H1 (cell line): ENCODE measurements around the gene CFAP157.

Experiments used
- CEBPB ChIP-seq: IDR thresholded peaks from 2 replicates; pipeline ENCODE4 v1.6.1; 2012; ENCODE audit warnings: low read depth, low read length
- CHD2 ChIP-seq: IDR thresholded peaks from 2 replicates; pipeline ENCODE4 v1.6.1; 2012; ENCODE audit warnings: low read length, improper control_type of control experiment
- EP300 ChIP-seq, 2 experiments: IDR thresholded peaks; 1 replicate in 1 of 2; 2 replicates in 1 of 2; pipeline ENCODE4 v1.6.1; 2011 to 2012; ENCODE audit warnings: low read depth in 2 of 2, low read length in 2 of 2, mild to moderate bottlenecking in 2 of 2, borderline replicate concordance in 1 of 2, inconsistent platforms in 1 of 2, moderate library complexity in 1 of 2
- HDAC2 ChIP-seq, 2 experiments: fragments of 300-600 bp in 1 of 2; sonication (generic) in 1 of 2; IDR thresholded peaks; 2 replicates each; pipeline ENCODE4 v1.6.1; 2011 to 2012; ENCODE audit warnings: low read depth in 2 of 2, low read length in 2 of 2, mild to moderate bottlenecking in 2 of 2, moderate library complexity in 2 of 2, borderline replicate concordance in 1 of 2, inconsistent platforms in 1 of 2
- JUND ChIP-seq: IDR thresholded peaks from 2 replicates; pipeline ENCODE4 v1.6.1; 2011; ENCODE audit warnings: mild to moderate bottlenecking, improper control_type of control experiment, low read length
- POLR2A ChIP-seq, 2 experiments: IDR thresholded peaks; 1 replicate in 1 of 2; 2 replicates in 1 of 2; pipeline ENCODE4 v1.6.1; 2011; ENCODE audit warnings: low read depth in 2 of 2, low read length in 2 of 2, mild to moderate bottlenecking in 2 of 2; ENCODE audit errors: control extremely low read depth in 1 of 2
- POLR2AphosphoS5 ChIP-seq: IDR thresholded peaks from 2 replicates; pipeline ENCODE4 v1.6.1; 2011; ENCODE audit warnings: low read depth, low read length
- RAD21 ChIP-seq, 2 experiments: IDR thresholded peaks in 1 of 2; conservative IDR thresholded peaks in 1 of 2; 2 replicates each; pipeline ENCODE4 v1.6.1; 2011; ENCODE audit warnings: low read depth in 2 of 2, low read length in 2 of 2, improper control_type of control experiment in 1 of 2, inconsistent platforms in 1 of 2, mild to moderate bottlenecking in 1 of 2, moderate library complexity in 1 of 2
- RBBP5 ChIP-seq: IDR thresholded peaks from 2 replicates; pipeline ENCODE4 v1.7.1; 2012; ENCODE audit warnings: low read depth, mild to moderate bottlenecking, inconsistent platforms, low read length, moderate library complexity, borderline replicate concordance
- SIX5 ChIP-seq: IDR thresholded peaks from 2 replicates; pipeline ENCODE4 v1.6.1; 2011; ENCODE audit warnings: mild to moderate bottlenecking, low read depth, low read length
- USF2 ChIP-seq: IDR thresholded peaks from 2 replicates; pipeline ENCODE4 v1.6.1; 2011; ENCODE audit warnings: low read length, improper control_type of control experiment
- YY1 ChIP-seq: IDR thresholded peaks from 2 replicates; pipeline ENCODE4 v1.6.1; 2011; ENCODE audit warnings: low read depth, mild to moderate bottlenecking, low read length
- TF ChIP-seq, protein P1 (sequence below), 3 experiments: IDR thresholded peaks; 1 replicate in 2 of 3; 2 replicates in 1 of 3; pipeline versions ENCODE4 v1.5.1 to v1.6.1; 2011; ENCODE audit warnings: low read length in 3 of 3, mild to moderate bottlenecking in 3 of 3, inconsistent platforms in 2 of 3, low read depth in 1 of 3, moderate library complexity in 1 of 3; ENCODE audit not compliant: insufficient read depth in 1 of 3; ENCODE audit errors: control extremely low read depth in 1 of 3
- TF ChIP-seq, protein P2 (sequence below): IDR thresholded peaks from 2 replicates; pipeline ENCODE4 v1.6.1; 2012; ENCODE audit warnings: low read length, inconsistent platforms

DNA sequence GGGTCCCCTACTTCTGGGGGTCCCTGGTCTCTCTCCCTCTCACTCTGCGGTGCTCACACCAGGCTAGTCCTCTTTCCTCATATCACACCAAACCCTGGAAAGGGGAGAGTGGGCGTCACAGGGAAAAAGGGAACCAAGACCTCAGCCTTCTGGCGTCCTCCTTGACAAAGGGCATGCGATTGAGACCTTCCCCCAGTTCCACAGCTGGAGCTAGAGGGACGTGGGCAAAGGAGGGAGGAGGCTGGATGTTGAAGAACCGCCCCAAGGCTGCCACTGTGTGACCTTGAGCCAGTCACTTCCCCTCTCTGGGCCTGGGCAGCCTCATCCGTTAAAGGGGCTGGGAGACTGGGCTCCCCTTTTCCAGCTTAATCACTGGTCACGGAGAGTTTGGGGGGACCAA is 46.8 kb downstream of the CFAP157 start:
- TF ChIP-seq USF2 (no peak), RAD21 (IDR thresholded peaks at IDR 0.05 in 1 of 2, conservative IDR thresholded peaks at IDR 0.05 in 1 of 2; ENCODE audit: low read depth in 2 of 2, low read length in 2 of 2) (no peak), CEBPB (no peak), POLR2AphosphoS5 (no peak), HDAC2 (IDR thresholded peaks at IDR 0.05; ENCODE audit: borderline replicate concordance in 1 of 2, low read depth in 2 of 2, low read length in 2 of 2) (no peak), YY1 (no peak), SIX5 (no peak), CHD2 (no peak), RBBP5 (no peak), EP300 (IDR thresholded peaks at IDR 0.05; ENCODE audit: borderline replicate concordance in 1 of 2, low read depth in 2 of 2, low read length in 2 of 2) (no peak), JUND (no peak), POLR2A (IDR thresholded peaks at IDR 0.05; ENCODE audit: control extremely low read depth in 1 of 2, low read depth in 2 of 2, low read length in 2 of 2) (0 out of 3 replicates have a peak, but pooled peaks of 1 of the 2 experiments have one; percentile 4)
- TF ChIP-seq, protein P1, sequence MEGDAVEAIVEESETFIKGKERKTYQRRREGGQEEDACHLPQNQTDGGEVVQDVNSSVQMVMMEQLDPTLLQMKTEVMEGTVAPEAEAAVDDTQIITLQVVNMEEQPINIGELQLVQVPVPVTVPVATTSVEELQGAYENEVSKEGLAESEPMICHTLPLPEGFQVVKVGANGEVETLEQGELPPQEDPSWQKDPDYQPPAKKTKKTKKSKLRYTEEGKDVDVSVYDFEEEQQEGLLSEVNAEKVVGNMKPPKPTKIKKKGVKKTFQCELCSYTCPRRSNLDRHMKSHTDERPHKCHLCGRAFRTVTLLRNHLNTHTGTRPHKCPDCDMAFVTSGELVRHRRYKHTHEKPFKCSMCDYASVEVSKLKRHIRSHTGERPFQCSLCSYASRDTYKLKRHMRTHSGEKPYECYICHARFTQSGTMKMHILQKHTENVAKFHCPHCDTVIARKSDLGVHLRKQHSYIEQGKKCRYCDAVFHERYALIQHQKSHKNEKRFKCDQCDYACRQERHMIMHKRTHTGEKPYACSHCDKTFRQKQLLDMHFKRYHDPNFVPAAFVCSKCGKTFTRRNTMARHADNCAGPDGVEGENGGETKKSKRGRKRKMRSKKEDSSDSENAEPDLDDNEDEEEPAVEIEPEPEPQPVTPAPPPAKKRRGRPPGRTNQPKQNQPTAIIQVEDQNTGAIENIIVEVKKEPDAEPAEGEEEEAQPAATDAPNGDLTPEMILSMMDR (IDR thresholded peaks at IDR 0.05; ENCODE audit: control extremely low read depth in 1 of 3, insufficient read depth in 1 of 3, low read depth in 1 of 3, low read length in 3 of 3): no peak
- TF ChIP-seq, protein P2, sequence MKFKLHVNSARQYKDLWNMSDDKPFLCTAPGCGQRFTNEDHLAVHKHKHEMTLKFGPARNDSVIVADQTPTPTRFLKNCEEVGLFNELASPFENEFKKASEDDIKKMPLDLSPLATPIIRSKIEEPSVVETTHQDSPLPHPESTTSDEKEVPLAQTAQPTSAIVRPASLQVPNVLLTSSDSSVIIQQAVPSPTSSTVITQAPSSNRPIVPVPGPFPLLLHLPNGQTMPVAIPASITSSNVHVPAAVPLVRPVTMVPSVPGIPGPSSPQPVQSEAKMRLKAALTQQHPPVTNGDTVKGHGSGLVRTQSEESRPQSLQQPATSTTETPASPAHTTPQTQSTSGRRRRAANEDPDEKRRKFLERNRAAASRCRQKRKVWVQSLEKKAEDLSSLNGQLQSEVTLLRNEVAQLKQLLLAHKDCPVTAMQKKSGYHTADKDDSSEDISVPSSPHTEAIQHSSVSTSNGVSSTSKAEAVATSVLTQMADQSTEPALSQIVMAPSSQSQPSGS: no peak
